A549 (cell line): ENCODE measurements around the gene SNAI3. TPM values are rescaled to one million over a fixed set of nuclear protein-coding genes. Genes with fewer than 3 reads are reported as not detected.

Experiments used
- ATAC-seq, 2 experiments: fragments of 200-7000 bp in 1 of 2; fragments of >200 bp in 1 of 2; cut with Nextera tagmentation in 1 of 2; cut with Tn5 transposase in 1 of 2; 3 replicates each; pipeline versions ENCODE4 v1.8.0 to v1.9.1; 2018 to 2020; ENCODE audit warnings: mild to moderate bottlenecking in 1 of 2, moderate library complexity in 1 of 2
- CTCF ChIA-PET: fragments of 300-600 bp; sonication (Branson Sonifier 250); formaldehyde crosslinking; extraction: SDS; loops from one replicate; lab custom pipeline; 2021; ENCODE audit warnings: antibody characterized with exemption, inconsistent platforms; lab: Yijun Ruan, JAX
- POLR2A ChIA-PET: fragments of 350-600 bp; formaldehyde crosslinking; extraction: SDS; loops from one replicate; lab custom pipeline; 2021; ENCODE audit warnings: antibody characterized with exemption, inconsistent platforms; lab: Yijun Ruan, JAX
- DNase-seq, 2 experiments: peaks; one replicate each; pipeline versions ENCODE4 v3.0.0 to v3.0.0-alpha.2; 2011 to 2016; ENCODE audit warnings: low read depth in 1 of 2, low spot score in 1 of 2
- FAIRE-seq: peaks from 2 replicates; lab custom pipeline; 2011; peaks lifted over from hg19 to GRCh38; lab: Jason Lieb, UNC
- H3K27ac ChIP-seq, 2 experiments: fragments of >200 bp; sonication (Bioruptor Twin); formaldehyde crosslinking; 3 replicates each; pipeline ENCODE4 v1.5.1; 2016 to 2017
- H3K4me1 ChIP-seq: fragments of >200 bp; sonication (Bioruptor Twin); formaldehyde crosslinking; 3 replicates; pipeline ENCODE4 v1.6.1; 2016
- H3K4me2 ChIP-seq: fragments of >200 bp; sonication (Bioruptor Twin); formaldehyde crosslinking; 3 replicates; pipeline ENCODE4 v1.6.1; 2016
- H3K4me3 ChIP-seq: fragments of >200 bp; sonication (Bioruptor Twin); formaldehyde crosslinking; 3 replicates; pipeline ENCODE4 v1.5.1; 2016
- H3K9me3 ChIP-seq: fragments of >200 bp; sonication (Bioruptor Twin); formaldehyde crosslinking; 3 replicates; pipeline ENCODE4 v1.6.1; 2016
- CBX8 ChIP-seq: fragments of 200-600 bp; sonication (generic); IDR thresholded peaks from 2 replicates; pipeline ENCODE4 v1.6.1; 2016
- CEBPB ChIP-seq, 2 experiments: fragments of >200 bp in 1 of 2; sonication (Bioruptor Twin) in 1 of 2; formaldehyde crosslinking in 1 of 2; IDR thresholded peaks; 2 replicates each; pipeline ENCODE4 v1.6.1; 2012 to 2016
- CHD2 ChIP-seq: fragments of 150-350 bp; IDR thresholded peaks from 2 replicates; pipeline ENCODE4 v1.6.1; 2014; ENCODE audit warnings: low read length; ENCODE audit not compliant: partially characterized antibody
- CHD4 ChIP-seq: fragments of 200-600 bp; sonication (generic); IDR thresholded peaks from 2 replicates; pipeline ENCODE4 v1.6.1; 2016; ENCODE audit warnings: antibody characterized with exemption, mild to moderate bottlenecking, borderline replicate concordance
- FOSB ChIP-seq: fragments of 250-450 bp; sonication (Bioruptor Pico); IDR thresholded peaks from 2 replicates; pipeline ENCODE4 v1.5.0; 2020; ENCODE audit warnings: mild to moderate bottlenecking, moderate library complexity
- FOSL2 ChIP-seq, 2 experiments: fragments of 450-650 bp in 1 of 2; fragments of >200 bp in 1 of 2; sonication (Bioruptor Twin) in 1 of 2; formaldehyde crosslinking; IDR thresholded peaks; 2 replicates each; pipeline versions ENCODE4 v1.5.0 to v1.6.1; 2016 to 2020; ENCODE audit warnings: mild to moderate bottlenecking in 1 of 2, moderate library complexity in 1 of 2
- FOXS1 ChIP-seq: fragments of 250-450 bp; sonication (Bioruptor Pico); IDR thresholded peaks from 2 replicates; pipeline ENCODE4 v1.5.0; 2020; ENCODE audit warnings: mild to moderate bottlenecking, moderate library complexity
- HEYL ChIP-seq: fragments of 250-450 bp; sonication (Bioruptor Pico); IDR thresholded peaks from 2 replicates; pipeline ENCODE4 v1.8.0; 2021; ENCODE audit warnings: mild to moderate bottlenecking, moderate library complexity
- HOXA7 ChIP-seq: fragments of 250-450 bp; sonication (Bioruptor Pico); IDR thresholded peaks from 2 replicates; pipeline ENCODE4 v1.5.0; 2020; ENCODE audit warnings: mild to moderate bottlenecking, moderate library complexity
- HOXB13 ChIP-seq: fragments of 250-450 bp; sonication (Bioruptor Pico); IDR thresholded peaks from 2 replicates; pipeline ENCODE4 v1.5.0; 2020; ENCODE audit warnings: low read depth, mild to moderate bottlenecking, moderate library complexity
- HOXB5 ChIP-seq: fragments of 250-450 bp; sonication (Bioruptor Pico); IDR thresholded peaks from 2 replicates; pipeline ENCODE4 v1.5.0; 2020; ENCODE audit warnings: mild to moderate bottlenecking, moderate library complexity
- KDM5A ChIP-seq: fragments of 200-600 bp; sonication (generic); IDR thresholded peaks from 2 replicates; pipeline ENCODE4 v1.6.1; 2016; ENCODE audit warnings: antibody characterized with exemption, mild to moderate bottlenecking
- MAFK ChIP-seq: fragments of 450-650 bp; IDR thresholded peaks from 2 replicates; pipeline ENCODE4 v1.6.1; 2014; ENCODE audit not compliant: partially characterized antibody
- MYC ChIP-seq: IDR thresholded peaks from 2 replicates; pipeline ENCODE4 v1.6.1; 2012; ENCODE audit warnings: mild to moderate bottlenecking, inconsistent platforms, low read length, improper control_type of control experiment, borderline replicate concordance
- NPAS2 ChIP-seq: fragments of 250-450 bp; sonication (Bioruptor Pico); IDR thresholded peaks from 2 replicates; pipeline ENCODE4 v1.8.0; 2022; ENCODE audit warnings: mild to moderate bottlenecking, moderate library complexity, borderline replicate concordance
- NR3C1 ChIP-seq: fragments of >200 bp; sonication (Bioruptor Twin); formaldehyde crosslinking; IDR thresholded peaks from 3 replicates; pipeline ENCODE4 v1.6.1; 2017
- POLR2A ChIP-seq: IDR thresholded peaks from 2 replicates; pipeline ENCODE4 v1.6.1; 2012; ENCODE audit warnings: mild to moderate bottlenecking, low read length
- POLR2AphosphoS2 ChIP-seq: conservative IDR thresholded peaks from 2 replicates; pipeline ENCODE4 v1.6.1; 2012; ENCODE audit warnings: low read length, improper control_type of control experiment, inconsistent platforms
- RAD21 ChIP-seq, 2 experiments: fragments of >200 bp in 1 of 2; sonication (Bioruptor Twin) in 1 of 2; formaldehyde crosslinking in 1 of 2; IDR thresholded peaks in 1 of 2; conservative IDR thresholded peaks in 1 of 2; 2 replicates in 1 of 2; 3 replicates in 1 of 2; pipeline ENCODE4 v1.6.1; 2012 to 2018; ENCODE audit warnings: inconsistent platforms in 1 of 2
- RARB ChIP-seq: fragments of 250-450 bp; sonication (Bioruptor Pico); IDR thresholded peaks from 2 replicates; pipeline ENCODE4 v1.8.0; 2021; ENCODE audit warnings: mild to moderate bottlenecking, moderate library complexity
- RCOR1 ChIP-seq: fragments of 150-350 bp; IDR thresholded peaks from 2 replicates; pipeline ENCODE4 v1.6.1; 2014; ENCODE audit warnings: antibody characterized with exemption, low read length, low read depth
- RFX5 ChIP-seq: fragments of 450-650 bp; IDR thresholded peaks from 2 replicates; pipeline ENCODE4 v1.7.1; 2014; ENCODE audit warnings: antibody characterized with exemption, mild to moderate bottlenecking, moderate library complexity
- SREBF2 ChIP-seq: fragments of 450-650 bp; IDR thresholded peaks from 2 replicates; pipeline ENCODE4 v1.6.1; 2014; ENCODE audit warnings: mild to moderate bottlenecking, moderate library complexity
- ZFP36 ChIP-seq: fragments of 450-650 bp; IDR thresholded peaks from 2 replicates; pipeline ENCODE4 v1.6.1; 2014; ENCODE audit warnings: borderline replicate concordance; ENCODE audit not compliant: partially characterized antibody
- ZNF302 ChIP-seq: fragments of 250-450 bp; sonication (Bioruptor Pico); IDR thresholded peaks from 2 replicates; pipeline ENCODE4 v1.9.0; 2021; ENCODE audit warnings: inconsistent platforms, mild to moderate bottlenecking, moderate library complexity
- ZSCAN20 ChIP-seq: fragments of 250-450 bp; sonication (Bioruptor Pico); IDR thresholded peaks from 2 replicates; pipeline ENCODE4 v1.8.0; 2022; ENCODE audit warnings: mild to moderate bottlenecking, moderate library complexity
- WGBS: methylation state at CpG from one replicate; pipeline ENCODE4 v1.1.6; 2017; ENCODE audit errors: missing lambda C conversion rate; 5-methylcytosine and 5-hydroxymethylcytosine counted together
- polyA plus RNA-seq, 4 experiments: library from polyadenylated mRNA; depleted of rRNA in 3 of 4; stranded (reverse); fragments of >200 nt; fragmentation: RNase III in 1 of 4; extraction: RNeasy Plus Mini Kit Qiagen cat#74134 plus additional on column Dnase treatment in 1 of 4; gene quantifications; 2 replicates in 3 of 4; 3 replicates in 1 of 4; pipeline ENCODE4 v1.2.3, GENCODE V29; 2011 to 2017
- TF ChIP-seq, protein P1 (sequence below): fragments of >200 bp; sonication (Bioruptor Twin); formaldehyde crosslinking; IDR thresholded peaks from 3 replicates; pipeline ENCODE4 v1.5.1; 2016
- TF ChIP-seq, protein P2 (sequence below): fragments of 250-450 bp; sonication (Bioruptor Pico); IDR thresholded peaks from 2 replicates; pipeline ENCODE4 v1.5.0; 2020; ENCODE audit warnings: low read depth, mild to moderate bottlenecking, moderate library complexity
- TF ChIP-seq, protein P3 (sequence below): fragments of >200 bp; sonication (Bioruptor Twin); formaldehyde crosslinking; IDR thresholded peaks from 3 replicates; pipeline ENCODE4 v1.6.1; 2016
- TF ChIP-seq, protein P4 (sequence below): fragments of 150-350 bp; IDR thresholded peaks from 2 replicates; pipeline ENCODE4 v1.6.1; 2014; ENCODE audit warnings: low read depth, mild to moderate bottlenecking, low read length

The SNAI3 gene
- polyA plus RNA-seq, 2 of the 4 experiments (the other 2 are of a cell fraction) = not detected

DNA sequence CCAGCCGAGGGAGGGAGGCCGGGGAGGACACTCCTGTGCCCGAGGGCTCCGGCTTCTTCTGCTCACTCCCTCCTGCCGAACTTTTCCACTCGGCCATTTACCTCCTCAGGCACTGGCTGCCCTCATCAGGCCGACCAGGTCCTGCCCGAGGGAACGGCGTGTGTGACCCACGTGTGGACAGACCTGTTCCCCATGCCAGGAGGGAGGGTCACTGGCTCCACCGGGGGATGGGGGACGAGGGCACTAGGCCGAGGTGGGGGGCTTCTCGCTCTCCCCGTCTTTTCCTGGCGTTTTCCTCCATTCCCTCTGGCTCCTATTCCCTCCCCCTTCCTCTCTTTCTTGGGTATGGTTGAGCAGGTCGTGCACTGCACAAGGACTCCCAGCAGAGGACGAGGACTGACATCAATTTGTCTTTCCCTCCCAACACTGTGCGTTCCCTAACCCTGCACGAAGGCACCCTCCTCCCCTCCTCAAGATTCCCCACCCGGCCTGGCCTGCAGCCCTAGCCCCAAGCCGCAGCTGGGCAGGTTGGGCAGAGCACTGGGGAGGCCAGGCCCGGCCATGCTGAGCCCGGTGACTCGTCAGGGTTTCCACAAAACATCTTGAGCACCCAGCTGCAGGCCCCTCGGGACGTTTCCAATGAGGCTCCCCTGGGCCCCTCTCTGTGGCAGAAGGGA, 51.2 kb downstream of the SNAI3 start:
- H3K9me3 ChIP-seq = no peaks in the 10 kb centered on the region
- no peak overlapping the region for H3K27ac ChIP-seq
- H3K4me2 ChIP-seq = no peak overlapping the region
- FAIRE-seq (no peak), DNase-seq (peak in 1 of 2 experiments; percentile 36), ATAC-seq (peak; percentile 36 to 45; a peak in 3 of 6 replicates)
- CTCF ChIA-PET = no interaction called here
- POLR2A ChIA-PET = no interaction called here
- WGBS = 62% methylated on average over 25 of the region's 28 CpGs
- no peaks in the 10 kb centered on the region for H3K4me1 ChIP-seq
- TF ChIP-seq POLR2A (no peak), ZFP36 (no peak), CBX8 (no peak), RARB (no peak), CHD4 (no peak), POLR2AphosphoS2 (no peak), FOSL2 (IDR thresholded peaks at IDR 0.05) (no peak), FOSL2 (CRISPR knock-in tag; IDR thresholded peaks at IDR 0.05) (no peak), RAD21 (conservative IDR thresholded peaks at IDR 0.05 in 1 of 2, IDR thresholded peaks at IDR 0.05 in 1 of 2) (no peak), NR3C1 (no peak), MAFK (no peak), CEBPB (IDR thresholded peaks at IDR 0.05) (no peak), MYC (no peak), CHD2 (no peak), NPAS2 (CRISPR knock-in tag) (no peak), ZNF302 (CRISPR knock-in tag) (no peak), HOXA7 (CRISPR knock-in tag) (no peak)
- TF ChIP-seq, protein P1, sequence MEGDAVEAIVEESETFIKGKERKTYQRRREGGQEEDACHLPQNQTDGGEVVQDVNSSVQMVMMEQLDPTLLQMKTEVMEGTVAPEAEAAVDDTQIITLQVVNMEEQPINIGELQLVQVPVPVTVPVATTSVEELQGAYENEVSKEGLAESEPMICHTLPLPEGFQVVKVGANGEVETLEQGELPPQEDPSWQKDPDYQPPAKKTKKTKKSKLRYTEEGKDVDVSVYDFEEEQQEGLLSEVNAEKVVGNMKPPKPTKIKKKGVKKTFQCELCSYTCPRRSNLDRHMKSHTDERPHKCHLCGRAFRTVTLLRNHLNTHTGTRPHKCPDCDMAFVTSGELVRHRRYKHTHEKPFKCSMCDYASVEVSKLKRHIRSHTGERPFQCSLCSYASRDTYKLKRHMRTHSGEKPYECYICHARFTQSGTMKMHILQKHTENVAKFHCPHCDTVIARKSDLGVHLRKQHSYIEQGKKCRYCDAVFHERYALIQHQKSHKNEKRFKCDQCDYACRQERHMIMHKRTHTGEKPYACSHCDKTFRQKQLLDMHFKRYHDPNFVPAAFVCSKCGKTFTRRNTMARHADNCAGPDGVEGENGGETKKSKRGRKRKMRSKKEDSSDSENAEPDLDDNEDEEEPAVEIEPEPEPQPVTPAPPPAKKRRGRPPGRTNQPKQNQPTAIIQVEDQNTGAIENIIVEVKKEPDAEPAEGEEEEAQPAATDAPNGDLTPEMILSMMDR = no peak
- TF ChIP-seq, protein P2, sequence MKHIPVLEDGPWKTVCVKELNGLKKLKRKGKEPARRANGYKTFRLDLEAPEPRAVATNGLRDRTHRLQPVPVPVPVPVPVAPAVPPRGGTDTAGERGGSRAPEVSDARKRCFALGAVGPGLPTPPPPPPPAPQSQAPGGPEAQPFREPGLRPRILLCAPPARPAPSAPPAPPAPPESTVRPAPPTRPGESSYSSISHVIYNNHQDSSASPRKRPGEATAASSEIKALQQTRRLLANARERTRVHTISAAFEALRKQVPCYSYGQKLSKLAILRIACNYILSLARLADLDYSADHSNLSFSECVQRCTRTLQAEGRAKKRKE (CRISPR knock-in tag) = no peak
- no peak overlapping the region for H3K4me3 ChIP-seq

DNA sequence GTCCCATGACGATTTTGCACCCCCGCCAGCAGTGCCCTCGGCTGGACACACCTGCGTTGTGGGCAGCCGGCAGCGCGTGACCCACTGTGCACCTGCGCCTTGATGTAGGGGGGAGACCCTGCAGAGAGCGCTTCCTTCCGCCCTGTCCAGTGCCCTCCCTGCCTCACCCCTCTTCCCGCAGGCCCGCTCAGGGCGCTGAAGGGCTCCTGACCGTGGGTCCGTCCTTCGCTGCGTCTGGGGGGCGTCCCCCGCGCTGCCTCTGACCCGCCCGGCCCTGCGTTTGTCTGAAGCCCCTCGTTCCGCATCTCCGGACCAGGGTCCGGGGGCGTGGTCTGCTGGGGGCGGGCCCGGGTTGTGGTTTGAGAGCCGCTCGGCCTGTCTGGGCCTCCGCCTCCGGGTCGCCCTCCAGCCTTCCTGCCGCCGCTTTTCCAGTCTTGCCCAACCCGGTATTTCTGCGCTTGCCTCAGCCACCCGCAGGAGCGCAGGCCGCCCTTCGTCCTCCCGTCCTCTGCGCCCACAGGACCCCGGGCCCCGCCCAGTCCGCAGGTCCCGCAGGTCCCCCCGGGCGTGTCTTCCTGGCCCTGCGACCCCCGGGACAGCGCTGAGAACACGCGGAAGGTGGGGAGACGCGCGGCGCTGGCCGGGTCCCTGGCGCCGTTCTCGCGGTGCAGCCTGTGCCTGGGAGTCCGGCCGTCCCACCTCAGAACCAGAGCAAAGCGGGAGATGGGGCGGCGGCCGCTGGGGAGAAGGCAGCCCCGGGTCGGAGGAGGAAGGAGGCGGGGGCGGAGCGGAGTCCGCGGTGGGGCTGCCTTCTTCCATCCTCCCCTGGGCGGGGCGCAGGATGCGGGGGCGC, 51.9 kb downstream of the SNAI3 start:
- Histone ChIP-seq H3K9me3 (no peaks in the 10 kb centered on the region), H3K4me2 (no peak overlapping the region), H3K4me1 (no peaks in the 10 kb centered on the region), H3K27ac (no peak overlapping the region), H3K4me3 (no peak overlapping the region)
- CTCF ChIA-PET = interaction anchor here (0.8 kb wide), 1 partner anchor 45 kb away, joined by 4 read pairs; no protein-coding TSS in a partner anchor
- FAIRE-seq = no peak
- WGBS = 93% methylated on average over 71 of the region's 82 CpGs
- DNase-seq = no peak
- no peak for ATAC-seq
- TF ChIP-seq HOXB5 (CRISPR knock-in tag) (no peak), CHD4 (no peak), RAD21 (conservative IDR thresholded peaks at IDR 0.05 in 1 of 2, IDR thresholded peaks at IDR 0.05 in 1 of 2) (no peak), CEBPB (IDR thresholded peaks at IDR 0.05) (no peak), POLR2AphosphoS2 (no peak), CBX8 (no peak), SREBF2 (no peak), ZSCAN20 (CRISPR knock-in tag) (no peak), KDM5A (no peak), ZFP36 (no peak), FOSB (CRISPR knock-in tag) (no peak), HOXB13 (CRISPR knock-in tag) (no peak), RFX5 (no peak), RCOR1 (no peak), HEYL (CRISPR knock-in tag) (no peak), FOXS1 (CRISPR knock-in tag) (no peak)
- TF ChIP-seq, protein P3, sequence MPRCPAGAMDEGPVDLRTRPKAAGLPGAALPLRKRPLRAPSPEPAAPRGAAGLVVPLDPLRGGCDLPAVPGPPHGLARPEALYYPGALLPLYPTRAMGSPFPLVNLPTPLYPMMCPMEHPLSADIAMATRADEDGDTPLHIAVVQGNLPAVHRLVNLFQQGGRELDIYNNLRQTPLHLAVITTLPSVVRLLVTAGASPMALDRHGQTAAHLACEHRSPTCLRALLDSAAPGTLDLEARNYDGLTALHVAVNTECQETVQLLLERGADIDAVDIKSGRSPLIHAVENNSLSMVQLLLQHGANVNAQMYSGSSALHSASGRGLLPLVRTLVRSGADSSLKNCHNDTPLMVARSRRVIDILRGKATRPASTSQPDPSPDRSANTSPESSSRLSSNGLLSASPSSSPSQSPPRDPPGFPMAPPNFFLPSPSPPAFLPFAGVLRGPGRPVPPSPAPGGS = no peak
- TF ChIP-seq, protein P4, sequence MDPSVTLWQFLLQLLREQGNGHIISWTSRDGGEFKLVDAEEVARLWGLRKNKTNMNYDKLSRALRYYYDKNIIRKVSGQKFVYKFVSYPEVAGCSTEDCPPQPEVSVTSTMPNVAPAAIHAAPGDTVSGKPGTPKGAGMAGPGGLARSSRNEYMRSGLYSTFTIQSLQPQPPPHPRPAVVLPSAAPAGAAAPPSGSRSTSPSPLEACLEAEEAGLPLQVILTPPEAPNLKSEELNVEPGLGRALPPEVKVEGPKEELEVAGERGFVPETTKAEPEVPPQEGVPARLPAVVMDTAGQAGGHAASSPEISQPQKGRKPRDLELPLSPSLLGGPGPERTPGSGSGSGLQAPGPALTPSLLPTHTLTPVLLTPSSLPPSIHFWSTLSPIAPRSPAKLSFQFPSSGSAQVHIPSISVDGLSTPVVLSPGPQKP = no peak
- POLR2A ChIA-PET = no interaction called here
